SKM-1 treated with dmso at 0.1 percent for 144 hours (cell line): Measurements from ENCODE around the gene CRYZL1.

Source experiments
- DNase-seq: peaks from one replicate; lab custom pipeline; 2025; ENCODE audit not compliant: unreplicated experiment; lab: John Stamatoyannopoulos, UW

CRYZL1 gene

DNA sequence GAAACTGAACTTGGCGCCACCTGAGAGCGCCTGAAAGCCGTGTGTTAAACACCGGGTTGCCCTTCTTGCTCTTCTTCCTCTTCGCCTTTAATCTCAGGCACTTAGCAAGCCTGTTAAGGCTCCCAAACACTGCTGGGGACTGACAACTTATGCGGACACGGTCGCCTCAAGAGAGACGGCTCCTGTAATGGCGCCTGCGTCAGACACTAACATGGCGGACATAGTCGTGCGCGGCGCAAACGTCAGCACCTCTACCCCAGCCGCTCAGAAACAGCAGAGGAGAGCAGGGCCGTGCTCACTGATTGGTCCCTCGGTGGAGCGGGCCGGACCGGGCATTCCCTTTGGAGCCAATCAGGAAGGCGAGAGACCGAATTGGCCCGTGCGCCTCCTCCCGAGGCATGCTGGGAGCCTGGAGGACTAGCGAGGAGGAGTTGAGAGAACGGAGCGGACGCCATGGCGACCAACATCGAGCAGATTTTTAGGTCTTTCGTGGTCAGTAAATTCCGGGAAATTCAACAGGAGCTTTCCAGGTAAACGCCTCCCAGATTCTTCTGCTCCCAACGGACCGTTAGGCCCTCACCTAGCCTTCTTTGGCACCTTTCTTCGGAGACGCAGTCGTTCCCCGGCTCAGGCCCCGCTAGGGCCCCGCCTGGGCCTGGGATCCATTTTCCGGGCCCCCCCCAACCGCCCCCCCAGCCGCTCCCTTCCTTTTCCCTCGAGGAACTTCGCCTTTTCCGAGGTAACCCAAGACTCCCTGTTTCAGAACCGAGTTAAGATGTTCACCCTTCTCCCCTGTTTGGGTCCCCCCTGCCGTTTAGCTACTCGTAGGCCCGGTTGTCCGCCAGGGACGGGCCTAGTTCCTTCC is 98.7 kb downstream of the CRYZL1 start, which contains the start of gene SON:
Gene SON (plus strand): TSS at position 399 of the 865 bp plus-strand sequence. CDS start 55 bp downstream, at position 454.
- peak; percentile 99 for DNase-seq

DNA sequence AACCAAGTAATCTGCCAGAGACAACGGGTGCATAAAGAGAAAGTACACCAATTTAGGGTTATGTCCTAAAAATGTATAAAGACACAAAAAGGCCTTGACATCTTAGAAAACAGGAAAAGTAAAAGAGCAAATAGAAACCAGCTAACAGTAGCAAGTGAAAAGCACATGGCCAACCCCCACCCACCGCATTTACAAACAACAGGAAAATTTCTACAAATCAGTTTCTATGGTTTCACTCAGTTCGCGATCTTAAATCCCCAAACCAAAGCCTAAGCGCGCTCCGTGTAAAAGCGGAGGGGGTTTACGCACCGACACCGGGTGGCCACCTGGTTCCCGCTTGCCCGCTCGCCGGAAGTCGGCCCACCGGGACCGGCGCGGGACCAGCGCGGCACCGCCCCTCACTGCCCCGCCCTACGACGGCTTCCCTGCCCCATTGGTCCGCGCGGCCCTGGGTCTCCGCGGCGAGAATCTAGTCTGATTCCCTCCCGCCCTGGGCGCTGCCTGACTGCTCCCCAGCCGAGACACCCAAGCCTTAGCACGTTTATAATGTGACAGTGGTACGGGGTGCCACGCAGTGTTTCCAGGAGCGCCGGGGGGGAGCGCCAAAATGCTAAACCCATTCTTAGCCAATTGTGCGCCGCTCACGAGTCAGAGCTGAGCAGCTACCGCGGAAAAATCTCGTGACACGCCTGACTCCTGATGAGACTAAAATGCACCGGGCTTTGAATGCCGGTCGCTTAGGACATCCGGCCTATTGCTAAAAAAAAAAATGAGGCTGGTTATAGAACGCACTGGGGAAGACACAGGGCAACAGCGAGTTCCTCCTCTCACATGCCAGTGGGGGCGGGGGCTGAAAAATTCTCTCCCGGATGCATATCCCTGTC is 99.5 kb downstream of the CRYZL1 start, which contains the start of gene GART:
Gene GART (minus strand): TSS at position 362 of the 884 bp plus-strand sequence. CDS start 2,802 bp downstream, outside the sequence.
- peak; percentile 78 for DNase-seq

DNA sequence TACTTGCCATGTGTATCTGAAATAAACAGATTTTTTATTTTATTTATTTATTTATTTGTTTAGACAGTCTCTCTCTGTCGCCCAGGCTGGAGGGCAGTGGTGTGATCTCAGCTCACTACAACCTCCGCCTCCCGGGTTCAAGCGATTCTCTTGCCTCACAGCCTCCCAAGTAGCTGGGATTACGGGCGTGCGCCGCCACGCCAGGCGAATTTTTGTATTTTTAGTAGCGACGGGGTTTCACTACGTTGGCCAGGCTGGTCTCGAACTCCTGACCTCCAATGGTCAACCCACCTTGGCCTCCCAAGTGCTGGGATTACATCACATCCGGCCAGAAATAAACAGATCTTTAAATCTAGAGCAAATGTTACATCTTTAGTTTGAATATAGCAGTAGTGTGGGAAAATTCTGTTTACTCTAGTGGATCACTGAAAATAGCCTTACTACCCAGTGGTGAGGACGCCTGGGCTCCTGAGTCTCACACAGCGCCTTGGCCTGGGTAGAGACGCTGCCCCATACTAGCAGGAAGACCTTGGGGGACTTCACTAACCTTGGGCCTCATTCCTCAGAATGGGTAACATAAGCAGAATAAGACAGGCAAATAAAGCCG is 100.3 kb downstream of the CRYZL1 start:
- DNase-seq, result peak; percentile 7

DNA sequence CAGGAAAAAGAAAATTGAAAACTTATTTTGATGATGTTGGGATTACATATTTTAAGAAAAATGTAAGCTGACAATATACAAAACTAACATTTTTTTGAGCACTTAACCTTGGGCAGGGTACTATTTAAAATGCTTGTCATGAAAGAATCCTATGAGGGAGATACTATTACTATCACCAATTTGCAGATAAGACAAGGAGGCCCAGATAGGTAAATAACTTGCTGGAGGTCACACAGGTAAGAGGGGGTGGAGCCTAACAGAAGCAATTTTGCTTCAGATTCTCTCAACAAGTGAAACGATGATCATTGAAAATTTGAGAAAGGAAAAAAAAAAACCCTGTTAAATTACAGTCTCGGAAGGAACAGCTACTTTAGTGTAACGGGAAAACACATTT is 100.8 kb downstream of the CRYZL1 start:
- DNase-seq, result no peak

DNA sequence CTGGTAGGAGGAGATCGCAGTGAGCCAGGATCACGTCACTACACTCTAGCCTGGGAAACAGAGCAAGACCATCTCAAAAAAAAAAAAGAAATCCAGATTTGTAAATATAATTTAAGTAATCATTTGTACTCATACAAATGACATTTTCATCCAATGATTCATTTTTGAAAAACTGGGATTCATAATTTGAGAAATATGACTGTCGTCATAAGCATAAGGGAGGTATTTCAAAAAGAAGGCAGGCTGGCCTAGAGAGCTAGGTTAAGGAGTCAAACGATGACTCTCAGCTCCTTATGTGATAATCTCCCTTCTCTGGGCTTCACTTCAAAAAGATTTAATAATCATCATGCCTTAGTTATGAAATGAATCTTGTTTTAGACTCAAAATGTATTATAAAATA is 101.9 kb downstream of the CRYZL1 start:
- DNase-seq, result no peak
